ENCODE data around the gene BTNL3. TPM values are rescaled to one million over a fixed set of nuclear protein-coding genes. Genes with fewer than 3 reads are reported as not detected.

BTNL3 gene
- total RNA-seq, 1 donor from 2014 or later = 0.34 TPM

- no peak overlapping the region for H3K4me3 ChIP-seq
- H3K4me1 ChIP-seq = peaks cover 7% of the 10 kb centered on the region
- Mint-ChIP-seq H3K27me3 (ENCODE audit: insufficient read depth, low read depth) (no peaks in the 10 kb centered on the region), H3K4me3 (no peak overlapping the region), H3K36me3 (no peaks in the 10 kb centered on the region), H3K9me3 (no peaks in the 10 kb centered on the region), H3K4me1 (peaks cover 6% of the 10 kb centered on the region), H3K27ac (no peak overlapping the region)
- no peak for DNase-seq (ENCODE audit: low spot score)
- no peak overlapping the region for H3K27ac ChIP-seq
- H4K20me1 ChIP-seq (ENCODE audit: low read depth) = no peaks in the 10 kb centered on the region
- peak overlapping the region; percentile 63 for H2AFZ ChIP-seq (replicated peaks)
- H3K4me2 ChIP-seq = no peak overlapping the region
- no peak overlapping the region for H3K9ac ChIP-seq
- H3F3A ChIP-seq (ENCODE audit: low read depth) = no peaks in the 10 kb centered on the region
- H3K79me2 ChIP-seq (ENCODE audit: low read depth) = no peaks in the 10 kb centered on the region
- peaks cover 28% of the 10 kb centered on the region for H3K27me3 ChIP-seq
- TF ChIP-seq, protein P1, sequence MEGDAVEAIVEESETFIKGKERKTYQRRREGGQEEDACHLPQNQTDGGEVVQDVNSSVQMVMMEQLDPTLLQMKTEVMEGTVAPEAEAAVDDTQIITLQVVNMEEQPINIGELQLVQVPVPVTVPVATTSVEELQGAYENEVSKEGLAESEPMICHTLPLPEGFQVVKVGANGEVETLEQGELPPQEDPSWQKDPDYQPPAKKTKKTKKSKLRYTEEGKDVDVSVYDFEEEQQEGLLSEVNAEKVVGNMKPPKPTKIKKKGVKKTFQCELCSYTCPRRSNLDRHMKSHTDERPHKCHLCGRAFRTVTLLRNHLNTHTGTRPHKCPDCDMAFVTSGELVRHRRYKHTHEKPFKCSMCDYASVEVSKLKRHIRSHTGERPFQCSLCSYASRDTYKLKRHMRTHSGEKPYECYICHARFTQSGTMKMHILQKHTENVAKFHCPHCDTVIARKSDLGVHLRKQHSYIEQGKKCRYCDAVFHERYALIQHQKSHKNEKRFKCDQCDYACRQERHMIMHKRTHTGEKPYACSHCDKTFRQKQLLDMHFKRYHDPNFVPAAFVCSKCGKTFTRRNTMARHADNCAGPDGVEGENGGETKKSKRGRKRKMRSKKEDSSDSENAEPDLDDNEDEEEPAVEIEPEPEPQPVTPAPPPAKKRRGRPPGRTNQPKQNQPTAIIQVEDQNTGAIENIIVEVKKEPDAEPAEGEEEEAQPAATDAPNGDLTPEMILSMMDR (IDR thresholded peaks at IDR 0.05) = no peak
- TF ChIP-seq EZH2 (IDR thresholded peaks at IDR 0.05) (no peak), EZH2phosphoT487 (IDR thresholded peaks at IDR 0.05) (no peak)
- no peaks in the 10 kb centered on the region for H3K9me3 ChIP-seq (ENCODE audit: low read depth)
- H3K36me3 ChIP-seq = no peaks in the 10 kb centered on the region
These were observed 48.2 kb downstream of the BTNL3 start for GRCh38 chr5:181036816-181037364.

DNA sequence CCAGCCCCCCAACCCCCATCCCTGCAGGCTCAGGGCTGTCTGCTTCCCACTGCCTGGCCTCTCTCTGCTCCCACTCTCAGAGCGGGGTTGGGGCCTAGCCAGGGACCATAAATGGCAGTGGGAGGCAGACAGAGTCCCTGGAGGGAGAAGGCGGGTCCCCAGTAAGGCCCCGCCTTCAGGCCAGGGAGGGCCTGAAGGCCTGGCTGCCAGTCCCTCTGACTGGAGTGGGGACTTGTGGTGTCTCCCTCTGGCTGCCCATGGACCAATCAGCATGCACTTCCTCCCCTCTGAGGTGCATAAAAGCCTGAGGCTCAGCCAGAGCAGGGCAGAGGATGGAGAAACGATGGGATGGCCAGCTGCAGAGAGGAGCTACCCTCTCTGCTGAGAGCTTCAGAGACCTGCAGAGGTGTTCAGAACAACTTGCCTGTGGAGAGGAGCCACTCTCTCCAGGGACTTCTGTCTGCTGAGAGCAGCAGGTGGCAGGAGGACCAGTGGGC is 48.8 kb downstream of the BTNL3 start:
- Histone ChIP-seq H4K20me1 (ENCODE audit: low read depth) (no peaks in the 10 kb centered on the region), H3K9me3 (ENCODE audit: low read depth) (no peaks in the 10 kb centered on the region), H3K27me3 (peaks cover 34% of the 10 kb centered on the region), H3F3A (ENCODE audit: low read depth) (no peaks in the 10 kb centered on the region), H3K27ac (no peak overlapping the region), H3K4me2 (no peak overlapping the region), H3K4me3 (no peak overlapping the region), H3K9ac (no peak overlapping the region), H3K4me1 (peaks cover 7% of the 10 kb centered on the region), H3K79me2 (ENCODE audit: low read depth) (no peaks in the 10 kb centered on the region), H3K36me3 (no peaks in the 10 kb centered on the region), H2AFZ (replicated peaks) (peak overlapping the region; percentile 63)
- Mint-ChIP-seq H3K27me3 (ENCODE audit: insufficient read depth, low read depth) (no peaks in the 10 kb centered on the region), H3K4me3 (no peak overlapping the region), H3K9me3 (no peaks in the 10 kb centered on the region), H3K36me3 (no peaks in the 10 kb centered on the region), H3K4me1 (peaks cover 6% of the 10 kb centered on the region), H3K27ac (no peak overlapping the region)
- TF ChIP-seq, protein P1 (IDR thresholded peaks at IDR 0.05) = no peak
- TF ChIP-seq EZH2phosphoT487 (IDR thresholded peaks at IDR 0.05) (no peak), EZH2 (IDR thresholded peaks at IDR 0.05) (no peak)
- DNase-seq (ENCODE audit: low spot score) = peak; percentile 58

GRCh38 chr5:181039471-181039870 is 50.8 kb downstream of the BTNL3 start:
- no peak overlapping the region for H3K4me2 ChIP-seq
- no peaks in the 10 kb centered on the region for H3K9me3 Mint-ChIP-seq
- H3K36me3 ChIP-seq = no peaks in the 10 kb centered on the region
- no peaks in the 10 kb centered on the region for H3K9me3 ChIP-seq (ENCODE audit: low read depth)
- no peaks in the 10 kb centered on the region for H4K20me1 ChIP-seq (ENCODE audit: low read depth)
- H3K36me3 Mint-ChIP-seq = no peaks in the 10 kb centered on the region
- peaks cover 53% of the 10 kb centered on the region for H3K27me3 ChIP-seq
- no peak overlapping the region for H3K4me3 Mint-ChIP-seq
- TF ChIP-seq EZH2 (IDR thresholded peaks at IDR 0.05) = no peak
- TF ChIP-seq, protein P1 (IDR thresholded peaks at IDR 0.05) = no peak
- no peak for TF ChIP-seq EZH2phosphoT487 (IDR thresholded peaks at IDR 0.05)
- H3K27ac Mint-ChIP-seq = no peak overlapping the region
- H3K4me1 ChIP-seq = peaks cover 7% of the 10 kb centered on the region
- no peak overlapping the region for H3K27ac ChIP-seq
- no peaks in the 10 kb centered on the region for H3F3A ChIP-seq (ENCODE audit: low read depth)
- no peak for DNase-seq (ENCODE audit: low spot score)
- no peak overlapping the region for H3K4me3 ChIP-seq
- no peak overlapping the region for H2AFZ ChIP-seq (replicated peaks)
- H3K9ac ChIP-seq = no peak overlapping the region
- H3K79me2 ChIP-seq (ENCODE audit: low read depth) = no peaks in the 10 kb centered on the region
- peaks cover 6% of the 10 kb centered on the region for H3K4me1 Mint-ChIP-seq
- no peaks in the 10 kb centered on the region for H3K27me3 Mint-ChIP-seq (ENCODE audit: insufficient read depth, low read depth)
